NCI-H345 treated with DMSO at 0.1 percent for 48 hours (cell line): ENCODE data around the gene PSMB7.

ENCODE experiments used
- DNase-seq: peaks from one replicate; lab custom pipeline; 2025; ENCODE audit not compliant: unreplicated experiment; lab: John Stamatoyannopoulos, UW

The PSMB7 gene

DNA sequence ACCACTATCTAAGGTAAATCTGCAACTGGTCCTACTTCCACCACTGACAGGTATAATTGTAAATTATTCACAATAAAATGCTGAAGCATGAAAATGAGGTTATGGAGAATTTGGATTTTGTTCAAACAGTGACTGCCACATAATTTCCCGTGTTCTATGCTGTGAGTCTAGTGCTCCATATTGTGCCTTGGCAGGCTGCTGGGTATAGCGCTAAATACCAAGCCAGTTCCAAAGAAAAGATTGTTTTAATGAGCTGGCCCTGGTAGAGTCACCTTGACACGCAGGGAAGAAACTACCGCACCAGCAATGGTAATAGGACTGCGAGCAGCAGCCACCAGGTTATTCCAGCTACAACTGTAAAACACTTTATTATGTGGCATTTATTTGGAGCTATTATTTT, 30.4 kb downstream of the PSMB7 start:
- DNase-seq, result no peak

DNA sequence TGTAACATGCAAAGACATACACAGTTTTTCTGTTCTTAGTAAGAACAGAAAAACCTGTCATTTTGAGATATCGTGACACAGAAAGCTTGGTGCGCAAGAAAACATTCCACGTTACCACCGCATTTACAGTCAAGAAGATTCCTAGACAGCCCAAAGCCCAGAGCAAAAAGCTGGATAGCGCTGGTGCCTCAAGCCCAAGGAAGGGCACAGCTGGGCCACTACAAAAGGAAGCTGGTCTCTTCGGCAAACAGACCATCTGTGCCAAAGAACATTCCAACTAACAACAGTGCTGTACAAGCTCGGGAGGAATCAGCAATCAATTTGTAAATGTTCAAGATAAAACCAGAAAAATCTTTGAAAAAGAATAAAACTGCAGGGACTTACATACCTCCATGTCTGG, 31.0 kb downstream of the PSMB7 start:
- DNase-seq, result no peak

DNA sequence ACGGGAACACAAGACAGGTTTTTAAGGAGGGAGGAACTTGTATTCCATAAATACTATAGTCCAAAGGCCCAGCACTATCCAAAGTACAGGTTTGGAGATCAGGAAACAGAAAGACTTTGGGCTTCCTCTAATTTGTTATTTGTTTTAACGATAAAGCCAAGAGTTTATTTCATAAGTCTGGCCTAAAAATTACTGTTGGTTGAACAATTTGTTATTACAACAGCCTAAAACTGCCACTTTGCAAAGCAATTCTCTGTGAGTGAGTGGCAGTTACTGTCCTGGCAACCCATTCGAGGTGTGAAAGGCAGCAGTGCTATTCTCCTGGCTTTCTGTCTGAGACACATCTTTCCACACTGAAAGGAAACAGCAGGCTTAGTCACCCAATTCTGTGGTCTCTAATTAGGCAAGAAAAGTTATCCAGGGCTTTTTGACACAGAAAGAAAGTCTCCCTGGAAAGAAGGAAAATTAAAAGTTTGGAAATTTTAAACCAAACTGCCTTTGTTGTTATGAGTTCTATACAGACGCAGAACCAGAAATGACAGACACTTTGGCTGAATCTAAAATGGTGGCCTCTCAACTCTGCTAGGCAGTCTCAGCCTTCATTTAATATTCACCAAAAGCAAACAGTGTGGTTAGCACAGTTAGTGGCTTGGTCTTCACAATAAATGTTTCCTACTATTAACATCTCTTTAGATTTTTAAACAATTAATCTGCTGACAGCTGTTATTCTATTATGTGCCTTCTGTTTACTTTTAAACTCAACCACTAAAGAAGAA, 33.9 kb downstream of the PSMB7 start:
- DNase-seq, result no peak

DNA sequence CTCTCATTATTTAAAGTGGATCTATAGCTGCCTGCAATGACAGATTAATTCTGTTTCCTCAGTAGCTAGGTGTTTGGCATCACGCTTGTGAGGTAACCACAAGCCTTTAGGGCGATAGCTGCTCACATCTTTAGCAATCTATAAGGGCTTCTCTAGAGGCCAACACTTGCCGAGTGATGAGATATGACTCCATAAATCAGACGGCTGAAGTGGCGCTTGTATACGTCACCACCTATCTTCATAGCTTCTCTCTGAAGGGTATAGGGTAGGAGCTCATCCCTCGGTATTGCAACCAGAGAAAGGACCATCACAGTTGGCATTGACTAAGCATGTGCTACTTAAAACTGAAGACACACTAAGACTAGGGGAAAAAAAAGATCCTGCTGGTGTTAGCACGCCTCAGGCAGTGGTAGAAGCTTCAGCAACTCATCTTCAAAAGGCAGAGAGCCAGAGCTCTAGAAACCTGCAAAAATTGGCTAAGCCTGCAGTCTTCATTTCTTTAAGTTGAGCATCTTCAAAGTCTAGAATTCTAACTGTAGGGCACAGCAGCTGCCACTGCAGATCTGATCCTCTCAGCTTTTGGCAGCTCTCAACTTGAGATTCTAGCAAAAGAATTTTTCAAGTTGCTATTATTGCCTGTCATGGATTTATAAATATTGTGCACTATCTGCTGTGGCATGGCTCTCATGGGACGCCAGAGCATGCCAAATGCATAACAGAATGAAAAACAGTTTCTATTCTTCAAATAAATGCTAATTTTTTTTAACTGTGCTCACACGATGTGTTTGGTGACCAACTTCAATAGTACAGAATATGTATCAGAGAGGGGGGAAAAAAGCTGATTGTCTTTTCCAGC, 37.5 kb downstream of the PSMB7 start:
- no peak for DNase-seq

DNA sequence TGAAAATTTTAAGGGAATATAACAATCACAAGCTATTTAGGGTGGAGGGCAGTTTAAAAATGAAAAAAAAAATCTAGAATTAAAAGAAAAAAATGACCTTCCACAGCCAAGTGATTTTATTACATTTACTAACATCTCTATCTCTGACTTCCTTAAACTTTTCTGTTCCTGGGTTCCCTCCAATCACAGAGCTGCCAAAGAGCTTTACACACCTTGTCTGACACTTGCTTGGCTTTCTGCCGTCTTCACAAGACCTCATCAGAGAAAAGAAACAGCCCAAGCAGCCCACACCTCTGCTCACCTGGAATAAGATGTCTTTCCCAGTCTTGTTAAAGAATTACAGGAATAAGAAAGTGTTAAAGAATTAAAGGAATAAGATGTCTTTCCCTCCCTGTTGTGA, 38.9 kb downstream of the PSMB7 start:
- no peak for DNase-seq

DNA sequence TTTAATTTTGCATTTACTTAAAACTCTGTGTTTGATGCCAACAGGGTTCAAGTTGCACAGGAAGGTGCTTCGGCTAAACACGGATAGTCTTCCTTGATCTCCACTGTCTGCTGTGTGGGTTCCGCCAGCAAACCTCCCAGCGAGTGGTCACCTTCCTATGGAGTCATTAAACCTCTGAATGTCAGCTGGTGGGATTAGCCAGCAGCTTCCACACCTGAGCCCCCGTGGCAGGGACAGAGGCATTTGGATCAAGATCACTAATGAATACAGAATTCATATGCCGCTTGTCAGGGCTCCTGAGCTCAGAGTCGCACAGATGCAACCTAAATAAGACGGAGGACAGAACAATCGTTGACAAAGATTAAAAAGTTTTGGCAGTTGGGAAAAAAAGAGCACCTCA, 39.5 kb downstream of the PSMB7 start:
- DNase-seq, result no peak

DNA sequence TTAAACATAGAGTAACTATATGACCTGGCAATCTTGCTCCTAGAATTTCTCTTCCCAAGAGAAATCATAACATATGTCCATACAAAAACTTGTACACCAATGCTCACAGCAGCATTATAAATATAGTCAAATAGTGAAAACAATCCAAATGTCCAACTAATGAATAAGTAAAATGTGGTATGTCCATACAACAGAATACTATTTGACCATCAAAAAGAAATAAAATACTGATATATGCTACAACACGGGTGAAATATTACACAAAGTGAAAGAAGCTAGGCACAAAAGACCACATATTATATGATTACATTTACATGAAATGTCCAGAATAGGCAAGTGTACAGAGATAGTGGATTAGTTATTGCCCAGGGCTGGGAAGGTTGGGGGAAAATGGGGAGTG, 41.4 kb downstream of the PSMB7 start:
- no peak for DNase-seq

DNA sequence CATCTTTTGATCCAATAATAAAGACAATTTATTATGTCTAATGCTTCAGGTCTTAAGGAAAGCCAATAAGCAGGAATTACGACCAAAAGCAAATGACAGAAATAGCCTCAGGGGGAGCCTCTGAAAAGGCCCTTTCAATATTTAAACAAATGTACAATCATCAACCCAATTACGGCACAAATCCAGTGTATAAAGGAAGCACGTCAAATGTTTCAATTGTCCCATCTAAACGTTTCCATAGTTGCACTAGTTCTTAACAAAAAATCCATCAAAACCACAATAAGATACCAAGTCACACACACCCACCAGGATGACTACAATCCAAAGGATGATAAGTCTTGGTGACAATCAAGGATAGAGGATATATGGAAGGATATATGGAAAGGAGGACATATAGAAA, 41.9 kb downstream of the PSMB7 start:
- DNase-seq, result no peak

DNA sequence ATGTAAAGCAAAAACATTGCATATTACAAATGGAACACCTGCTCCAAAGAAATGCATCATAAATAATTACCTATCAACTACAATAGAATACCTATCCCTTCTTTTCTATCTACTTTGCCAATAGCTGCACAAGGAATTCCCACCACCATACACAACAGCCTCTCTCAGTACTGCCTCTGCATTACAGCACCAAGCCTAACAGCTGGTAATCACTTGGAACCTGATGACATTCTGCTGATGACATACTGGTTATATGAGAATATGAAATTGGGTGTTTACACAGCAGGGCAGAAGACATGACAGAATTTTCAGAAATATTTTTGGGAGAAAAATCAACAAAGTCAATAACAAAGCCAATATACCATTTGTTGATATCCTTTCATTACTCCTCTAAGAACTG, 43.2 kb downstream of the PSMB7 start:
- no peak for DNase-seq

DNA sequence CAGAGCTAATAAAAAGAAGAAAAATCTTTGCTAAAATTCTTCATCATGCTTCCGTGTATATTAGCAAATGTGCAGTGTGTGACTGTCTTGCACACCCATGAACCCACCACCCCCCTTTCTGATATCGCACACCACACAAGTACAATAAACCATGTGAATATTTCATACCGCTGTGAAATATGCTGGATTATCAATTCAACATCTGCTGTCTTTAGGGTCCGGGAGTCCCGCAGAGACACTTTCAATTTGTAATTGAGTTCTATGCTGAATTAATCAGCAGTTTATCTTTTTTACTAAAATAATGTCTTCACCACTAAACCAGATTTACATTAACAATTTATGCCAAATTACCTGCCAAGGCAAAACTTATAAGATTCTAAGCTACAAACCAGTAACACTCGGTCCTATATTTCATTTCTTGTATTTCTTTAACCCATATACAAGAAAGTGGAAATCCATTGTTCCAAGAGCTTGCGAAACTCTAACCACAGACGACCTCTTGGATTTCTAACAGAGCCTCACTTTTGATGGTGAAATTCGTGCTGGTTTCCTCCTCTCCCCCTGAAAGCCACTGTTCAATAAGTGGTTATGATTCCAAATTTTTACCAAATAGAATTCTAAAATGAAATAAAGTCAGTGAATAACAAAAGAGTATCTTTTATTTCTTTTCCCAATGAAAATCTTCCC, 44.2 kb downstream of the PSMB7 start:
- DNase-seq, result no peak

DNA sequence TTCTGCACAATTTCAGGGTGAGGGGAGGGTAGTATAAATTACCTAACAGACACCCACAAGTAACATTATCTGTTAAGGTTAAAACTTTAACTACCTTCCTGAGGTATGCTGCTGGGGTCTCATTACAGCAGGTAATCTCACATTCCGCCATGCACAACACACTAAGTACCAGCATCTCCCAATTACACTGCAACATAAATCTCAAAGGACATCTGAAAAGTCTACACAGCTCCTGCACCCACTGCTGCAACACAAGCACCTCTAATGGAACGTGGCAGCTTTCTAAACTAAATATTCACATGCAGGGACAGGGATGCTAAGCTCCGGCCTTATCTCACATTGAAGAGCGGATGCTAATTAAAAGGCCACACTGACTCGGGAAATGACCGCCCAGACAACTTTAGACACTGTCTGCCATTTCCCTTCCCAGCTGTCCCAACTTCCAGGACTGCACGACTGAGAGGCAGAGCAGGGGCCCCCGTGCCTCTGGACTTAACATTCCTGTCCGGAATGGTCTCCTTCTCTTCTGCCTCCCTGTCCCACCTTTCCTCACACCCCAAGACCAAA, 45.9 kb downstream of the PSMB7 start:
- DNase-seq, result no peak

DNA sequence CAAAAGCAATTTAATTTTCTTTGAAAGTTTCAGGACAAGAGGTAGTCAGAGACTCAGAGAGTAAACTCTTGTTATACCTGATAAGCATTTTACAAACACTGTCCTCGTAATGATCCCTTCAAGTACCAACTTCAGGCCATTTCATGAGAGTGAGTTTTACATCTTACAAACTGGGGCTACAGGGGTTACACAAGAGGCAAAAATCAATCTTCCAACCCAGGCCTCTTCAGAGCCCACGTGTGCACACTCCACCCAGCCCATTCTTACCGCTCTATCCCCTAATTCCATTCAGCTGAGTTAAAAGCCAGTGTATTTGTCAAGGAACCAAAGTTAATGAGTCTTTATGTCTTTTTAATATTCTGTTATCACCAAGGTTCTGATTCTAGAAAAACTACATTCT, 46.5 kb downstream of the PSMB7 start:
- DNase-seq, result no peak

DNA sequence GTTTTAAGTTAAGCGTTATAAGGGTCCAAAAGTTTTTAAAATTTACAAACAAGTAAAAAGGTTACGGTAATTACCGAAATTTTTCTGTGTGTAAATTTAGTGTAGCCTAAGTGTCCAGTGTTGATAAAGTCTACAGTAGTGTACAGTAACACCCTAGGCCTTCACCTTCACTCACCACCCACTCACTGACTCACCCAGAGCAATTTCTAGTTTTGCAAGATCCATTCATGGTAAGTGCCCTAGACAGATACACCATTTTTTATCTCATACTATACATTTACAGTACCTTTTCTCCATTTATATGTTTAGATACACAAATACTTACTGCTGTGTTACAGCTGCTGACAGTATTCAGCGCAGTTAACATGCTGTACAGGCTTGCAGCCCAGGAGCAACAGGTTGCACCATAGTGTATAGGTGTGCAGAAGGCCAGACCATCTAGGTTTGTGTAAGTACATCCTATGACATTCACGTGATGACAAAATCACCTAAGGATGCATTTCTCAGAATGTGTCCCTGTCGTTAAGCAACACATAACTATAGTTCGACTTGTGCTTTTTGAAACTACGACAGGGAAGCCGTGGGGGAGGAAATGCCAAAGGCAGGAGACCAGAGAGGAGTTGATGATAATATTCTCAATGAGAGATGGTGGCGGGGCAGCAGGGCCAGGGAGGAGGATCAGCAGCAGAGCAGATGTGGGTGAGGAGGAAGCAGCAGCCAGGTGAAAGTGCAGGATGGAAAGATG, 48.6 kb downstream of the PSMB7 start:
- DNase-seq, result no peak

DNA sequence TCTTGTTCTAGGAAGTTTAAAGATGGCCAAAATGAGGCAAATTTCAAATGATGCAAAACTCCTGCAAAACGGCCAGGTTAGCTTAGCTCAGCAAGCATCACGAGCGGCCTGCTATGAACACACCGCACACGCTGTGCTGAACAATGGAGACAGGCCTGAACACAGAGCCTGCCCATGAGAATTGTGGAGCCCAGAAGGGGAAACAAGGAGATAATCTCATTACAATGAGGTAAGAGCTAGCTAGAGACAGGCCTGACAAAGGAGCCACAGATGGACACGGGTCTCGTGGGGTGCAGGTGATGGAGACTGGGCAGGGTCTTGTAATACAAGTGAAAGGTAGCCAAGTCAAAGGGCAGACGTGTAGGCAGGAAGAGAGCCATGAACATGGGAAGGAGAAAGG, 50.2 kb downstream of the PSMB7 start:
- DNase-seq, result no peak

DNA sequence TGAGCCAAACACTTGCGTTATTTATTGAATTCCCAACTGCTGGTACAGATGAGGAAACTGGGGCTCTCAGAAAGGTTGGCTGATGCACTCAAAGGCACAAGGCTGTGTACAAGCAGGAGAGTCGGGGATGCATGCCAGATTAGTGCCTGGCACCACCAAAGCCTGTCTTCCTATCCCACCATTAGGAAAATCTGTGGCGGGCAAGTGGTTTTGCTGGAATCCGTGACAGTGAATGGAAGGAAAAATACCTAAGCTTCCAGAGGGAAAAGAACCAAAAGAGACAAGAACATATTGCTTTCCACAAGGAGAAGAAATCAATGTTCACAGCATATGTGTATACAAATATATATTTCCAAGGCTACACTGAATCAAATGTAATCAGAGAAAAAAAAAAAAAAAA, 51.1 kb downstream of the PSMB7 start:
- DNase-seq, result no peak

DNA sequence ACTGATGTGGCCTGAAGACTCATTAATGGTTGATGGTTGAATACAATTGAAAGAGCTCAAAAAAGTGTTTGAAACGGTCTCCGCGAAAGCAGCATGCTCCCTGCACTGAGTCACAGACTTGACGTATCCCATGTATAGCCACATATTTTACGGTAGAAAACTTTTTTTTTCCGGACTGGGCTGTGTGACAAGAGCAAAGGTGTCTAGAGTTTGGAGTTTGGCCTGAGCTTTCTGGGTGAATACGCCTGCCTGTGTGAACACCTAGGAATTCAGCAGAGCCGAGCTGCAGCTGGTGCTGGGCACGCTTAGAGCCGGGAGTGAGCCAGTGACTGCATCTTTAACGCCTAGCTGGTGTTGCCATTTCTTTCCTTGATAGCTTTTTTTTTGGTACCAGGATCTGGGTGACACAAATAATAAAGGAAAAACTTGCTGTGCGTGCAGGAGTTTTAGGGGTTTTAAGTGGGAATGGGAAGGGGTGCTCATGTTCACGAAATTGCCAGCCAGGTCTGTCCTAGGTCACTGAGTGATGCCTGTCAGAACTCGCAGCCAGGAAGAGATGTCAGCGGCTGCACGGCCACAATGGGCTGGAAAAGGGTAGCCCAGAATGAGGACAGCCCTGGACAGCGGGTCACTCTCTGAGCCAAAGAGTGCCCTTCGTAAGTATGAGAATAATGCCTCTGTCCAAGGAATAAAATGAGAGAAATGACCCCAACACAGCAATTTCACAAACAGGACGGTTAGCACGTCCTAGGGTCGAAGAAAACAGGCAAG, 51.7 kb downstream of the PSMB7 start:
- no peak for DNase-seq

DNA sequence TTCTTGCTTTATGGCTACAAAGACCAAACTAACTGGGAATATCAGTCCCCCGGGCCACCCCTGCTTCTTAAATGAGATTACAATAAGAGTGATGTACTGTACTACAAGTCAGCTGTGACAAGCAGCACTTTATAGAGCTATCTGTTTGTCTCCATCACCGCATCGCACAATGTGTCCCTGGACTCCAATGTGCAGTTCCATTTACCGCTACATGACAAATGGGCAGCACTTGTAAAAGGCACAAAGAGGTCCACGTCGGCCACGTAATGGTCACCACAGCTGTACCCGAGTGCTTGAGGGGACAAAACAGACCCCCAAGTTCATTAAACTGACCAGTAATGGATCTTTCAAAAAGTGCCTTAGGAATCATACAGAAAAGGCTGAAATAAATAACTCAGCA, 54.1 kb downstream of the PSMB7 start:
- no peak for DNase-seq

DNA sequence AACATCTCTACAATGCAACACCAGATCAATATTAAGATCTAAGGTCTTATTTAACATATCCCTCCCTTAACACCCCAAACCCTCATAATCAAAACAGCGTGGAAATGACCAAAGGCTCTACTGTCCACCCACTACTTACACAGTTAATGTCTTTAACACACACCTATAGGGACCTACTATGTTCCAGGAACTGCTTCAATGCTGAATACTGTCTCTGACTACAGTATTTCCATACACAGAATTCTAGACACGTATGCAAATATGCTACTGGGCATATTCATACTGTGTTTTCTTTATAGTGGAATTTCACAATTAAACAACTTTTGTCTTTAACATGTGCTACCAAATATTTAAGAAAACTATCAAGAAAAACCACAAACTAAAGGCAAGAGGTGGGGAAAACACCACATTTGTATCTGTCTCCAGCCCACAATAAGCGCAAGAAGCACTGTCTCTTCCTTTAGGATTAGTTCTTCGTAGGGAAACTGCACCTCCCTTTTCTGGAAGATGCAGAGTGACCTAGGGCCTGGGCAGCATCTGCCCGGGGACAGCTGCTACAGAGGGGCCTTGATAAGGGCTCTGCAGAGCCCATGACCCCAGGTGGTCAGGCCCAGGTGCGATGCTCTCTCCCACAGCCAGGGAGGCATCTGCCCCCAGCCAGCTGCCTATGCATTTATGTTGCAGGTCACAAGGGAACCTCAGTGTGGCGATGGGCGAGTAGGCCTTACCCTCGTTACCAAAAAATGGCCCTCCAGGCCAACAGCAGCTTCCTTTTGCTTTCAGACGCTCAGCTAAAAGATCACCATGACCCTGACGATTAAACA, 55.2 kb downstream of the PSMB7 start:
- no peak for DNase-seq

DNA sequence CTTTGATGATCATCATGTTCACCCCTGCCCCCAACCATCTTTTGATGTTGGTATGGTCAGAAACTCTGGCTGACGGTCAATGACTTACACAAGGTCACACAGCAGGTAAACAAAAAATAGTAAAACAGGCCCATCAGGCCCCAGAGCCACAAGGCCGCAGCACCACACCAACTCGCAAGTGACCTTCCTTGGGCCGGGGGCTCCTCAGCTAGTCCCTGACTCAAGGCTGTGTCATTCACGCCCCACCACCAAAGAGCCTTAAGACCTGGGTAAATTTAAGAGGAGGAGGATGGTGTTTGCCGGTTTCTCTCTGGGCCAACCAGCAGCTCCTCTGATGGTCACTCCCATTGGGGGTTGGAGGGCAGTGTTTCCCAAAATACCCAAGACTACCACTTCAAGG, 55.8 kb downstream of the PSMB7 start:
- DNase-seq, result no peak
